Spleen (tissue), 7 donors: ENCODE results near the gene GSDMA.

Experiments used
- POLR2A ChIP-seq, 3 donors: fragments of 450-650 bp; IDR thresholded peaks; one replicate each; pipeline ENCODE4 v1.5.1; 2017; ENCODE audit warnings: antibody characterized with exemption in 3 of 3, mild to moderate bottlenecking in 1 of 3
- POLR2AphosphoS5 ChIP-seq, 3 donors: sonication (generic); formaldehyde crosslinking; IDR thresholded peaks; one replicate each; pipeline ENCODE4 v1.5.1; 2017; ENCODE audit warnings: antibody characterized with exemption in 3 of 3
- TF ChIP-seq, protein P1 (sequence below), 11 experiments: fragments of 200-600 bp in 7 of 11; fragments of 450-650 bp in 4 of 11; sonication (generic) in 4 of 11; IDR thresholded peaks in 8 of 11; conservative IDR thresholded peaks in 3 of 11; 1 replicate in 7 of 11; 2 replicates in 4 of 11; pipeline versions ENCODE4 v1.4.0 to v1.8.0; 2016 to 2021; ENCODE audit warnings: antibody characterized with exemption in 11 of 11, inconsistent platforms in 4 of 11, mild to moderate bottlenecking in 1 of 11
- donor health status: DM: no; HTN: no; CAD: no; lungs with moderate emphysema.
- donor health status: DM: no; HTN: no; CAD: no.
- donor health status: DM: no; HTN: no; CAD: no.

- TF ChIP-seq, protein P1, sequence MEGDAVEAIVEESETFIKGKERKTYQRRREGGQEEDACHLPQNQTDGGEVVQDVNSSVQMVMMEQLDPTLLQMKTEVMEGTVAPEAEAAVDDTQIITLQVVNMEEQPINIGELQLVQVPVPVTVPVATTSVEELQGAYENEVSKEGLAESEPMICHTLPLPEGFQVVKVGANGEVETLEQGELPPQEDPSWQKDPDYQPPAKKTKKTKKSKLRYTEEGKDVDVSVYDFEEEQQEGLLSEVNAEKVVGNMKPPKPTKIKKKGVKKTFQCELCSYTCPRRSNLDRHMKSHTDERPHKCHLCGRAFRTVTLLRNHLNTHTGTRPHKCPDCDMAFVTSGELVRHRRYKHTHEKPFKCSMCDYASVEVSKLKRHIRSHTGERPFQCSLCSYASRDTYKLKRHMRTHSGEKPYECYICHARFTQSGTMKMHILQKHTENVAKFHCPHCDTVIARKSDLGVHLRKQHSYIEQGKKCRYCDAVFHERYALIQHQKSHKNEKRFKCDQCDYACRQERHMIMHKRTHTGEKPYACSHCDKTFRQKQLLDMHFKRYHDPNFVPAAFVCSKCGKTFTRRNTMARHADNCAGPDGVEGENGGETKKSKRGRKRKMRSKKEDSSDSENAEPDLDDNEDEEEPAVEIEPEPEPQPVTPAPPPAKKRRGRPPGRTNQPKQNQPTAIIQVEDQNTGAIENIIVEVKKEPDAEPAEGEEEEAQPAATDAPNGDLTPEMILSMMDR (IDR thresholded peaks at IDR 0.05 in 8 of 11, conservative IDR thresholded peaks at IDR 0.05 in 3 of 11): no peak
- TF ChIP-seq POLR2A (IDR thresholded peaks at IDR 0.05) (no peak), POLR2AphosphoS5 (IDR thresholded peaks at IDR 0.05) (no peak)
Measured at GRCh38 chr17:39970157-39970692, 7.4 kb downstream of the GSDMA start.
